Heart left ventricle (tissue), 16 donors: ENCODE measurements around the gene RPS6KA2. TPM values are rescaled to one million over a fixed set of nuclear protein-coding genes. Genes with fewer than 3 reads are reported as not detected.

Experiments
- ATAC-seq, 4 donors: fragments of 200-7000 bp; cut with Tn5 transposase; one replicate each; pipeline ENCODE4 v1.9.1; 2020 to 2022; ENCODE audit warnings: moderate library complexity in 4 of 4, mild to moderate bottlenecking in 3 of 4, moderate number of reproducible peaks in 1 of 4
- DNase-seq, 5 donors: peaks; one replicate each; pipeline ENCODE4 v3.0.0-alpha.2; 2020
- H3K27ac ChIP-seq, 12 donors: fragments of 200-600 bp; sonication (generic) in 4 of 12; one replicate each; pipeline versions ENCODE4 v1.5.0 to v1.8.0; 2016 to 2022; ENCODE audit warnings: mild to moderate bottlenecking in 2 of 12
- H3K27me3 ChIP-seq, 9 donors: fragments of 200-600 bp; sonication (generic) in 2 of 9; one replicate each; pipeline versions ENCODE4 v1.5.1 to v1.8.0; 2016 to 2022; ENCODE audit warnings: mild to moderate bottlenecking in 3 of 9
- H3K36me3 ChIP-seq, 9 donors: fragments of 200-600 bp; sonication (generic) in 2 of 9; one replicate each; pipeline versions ENCODE4 v1.5.0 to v1.8.0; 2018 to 2022; ENCODE audit warnings: mild to moderate bottlenecking in 2 of 9
- H3K4me1 ChIP-seq, 12 donors: fragments of 200-600 bp; sonication (generic) in 4 of 12; one replicate each; pipeline versions ENCODE4 v1.5.0 to v1.8.0; 2016 to 2022; ENCODE audit warnings: mild to moderate bottlenecking in 3 of 12
- H3K4me3 ChIP-seq, 12 donors: fragments of 200-600 bp; sonication (generic) in 4 of 12; one replicate each; pipeline versions ENCODE4 v1.5.0 to v1.8.0; 2017 to 2022; ENCODE audit warnings: mild to moderate bottlenecking in 9 of 12, moderate library complexity in 4 of 12
- H3K9me3 ChIP-seq, 12 donors: fragments of 200-600 bp; sonication (generic) in 4 of 12; one replicate each; pipeline versions ENCODE4 v1.5.0 to v1.8.0; 2016 to 2022; ENCODE audit warnings: mild to moderate bottlenecking in 1 of 12
- CTCF ChIP-seq, 12 donors: fragments of 200-600 bp; sonication (generic) in 4 of 12; IDR thresholded peaks; one replicate each; pipeline versions ENCODE4 v1.5.0 to v1.8.0; 2018 to 2022; ENCODE audit warnings: antibody characterized with exemption in 12 of 12, mild to moderate bottlenecking in 5 of 12
- POLR2A ChIP-seq, 2 donors: fragments of 450-650 bp; IDR thresholded peaks; one replicate each; pipeline ENCODE4 v1.6.1; 2017; ENCODE audit warnings: antibody characterized with exemption in 2 of 2, mild to moderate bottlenecking in 2 of 2, moderate library complexity in 2 of 2
- WGBS, 4 donors: extraction: QIAGEN DNeasy Blood & Tissue Kit in 2 of 4; methylation state at CpG; one replicate each; pipeline versions ENCODE4 v1.1.5 to v1.1.7; 2013 to 2018; 5-methylcytosine and 5-hydroxymethylcytosine counted together
- intact Hi-C, 10 donors: fragments of 100-400 bp; cut with DNase I; formaldehyde crosslinking; loops; one replicate each; pipeline versions ENCODE4 v1.11.1 to v1.14.2; 2022
- polyA plus RNA-seq, 2 donors: library from polyadenylated mRNA; stranded (reverse); fragments of 200-250 nt; gene quantifications; one replicate each; pipeline ENCODE4 v1.2.3, GENCODE V29; 2013
- total RNA-seq, 9 donors: library from RNA; depleted of rRNA in 2 of 9; stranded (reverse); fragments of >200 nt in 2 of 9; fragmentation: NEBNext Ultra II Directional in 3 of 9; extraction: Animal tissue kit (Norgen Biotek cat#: 25700) in 3 of 9; gene quantifications; one replicate each; pipeline versions ENCODE4 v1.1.0 to v1.2.4, GENCODE V29; 2016 to 2023
- donor health status: ischemic (EF 13 %, LVEDD 7.1; RV severe dilation, severe dysfunction).
- donor health status: healthy with polysubstance abuse.
- donor health status: DM: no; HTN: yes; CAD: no.
- donor health status: DM: no; HTN: no; CAD: no.
- donor health status: ischemic (EF 25% LVEDD 6.9; RV normal size, moderate dysfunction).
- donor health status: ischemic (EF 25% LVEDD 5.7; RV mildly dilated, moderate dysfunction).
- donor health status: healthy.
- donor health status: DM: yes; HTN: yes; CAD: no.
- donor health status: ischemic (EF 35%, LVEDD 5.7; RV mildly dilated, moderate dysfunction).
- donor health status: nonischemic (EF 11% LVEDD 7.7; RV severe dilation, severe dysfunction).
- donor health status: DM: yes; HTN: yes; CAD: no.
- donor health status: PGD.
- donor health status: ischemic (EF 29% LVEDD 5.4; RV normal size, mild dysfunction).
- donor health status: nonischemic (EF 23%, LVEDD 6.1; RV moderate dilation, normal function).

The RPS6KA2 gene
- total and polyA plus RNA-seq, 11 donors: 23.0 to 171 (median 91.6) TPM

- Histone ChIP-seq H3K9me3 (no peaks in the 10 kb centered on the region), H3K36me3 (peaks cover 0 to 47% (median 38%) of the 10 kb centered on the region in 9 donors), H3K27me3 (no peaks in the 10 kb centered on the region), H3K4me1 (no peaks in the 10 kb centered on the region), H3K4me3 (no peak overlapping the region), H3K27ac (peak overlapping the region in 1 of 12 donors; percentile 62)
- 79 to 92% (median 84%) methylated on average over 15 of the region's 15 CpGs for WGBS, 4 donors
- intact Hi-C loops: no loop called here
- TF ChIP-seq CTCF (IDR thresholded peaks at IDR 0.05) (no peak), POLR2A (IDR thresholded peaks at IDR 0.05) (no peak)
- DNase-seq (no peak), ATAC-seq (no peak)
Observed at GRCh38 chr6:166411271-166411670, 215.8 kb downstream of the RPS6KA2 start.

GRCh38 chr6:166410426-166410935 lies 216.6 kb downstream of the RPS6KA2 start:
- 87 to 92% (median 87%) methylated on average over 10 of the region's 10 CpGs for WGBS, 4 donors
- no peak for TF ChIP-seq POLR2A (IDR thresholded peaks at IDR 0.05)
- TF ChIP-seq CTCF (IDR thresholded peaks at IDR 0.05): no peak

GRCh38 chr6:166408936-166409755 lies 217.9 kb downstream of the RPS6KA2 start:
- WGBS, 4 donors: 85 to 91% (median 88%) methylated on average over 22 of the region's 22 CpGs
- TF ChIP-seq POLR2A (IDR thresholded peaks at IDR 0.05) (no peak), CTCF (IDR thresholded peaks at IDR 0.05) (no peak)
- Histone ChIP-seq H3K4me1 (no peaks in the 10 kb centered on the region), H3K27ac (no peak overlapping the region), H3K4me3 (no peak overlapping the region), H3K27me3 (no peaks in the 10 kb centered on the region), H3K9me3 (no peaks in the 10 kb centered on the region), H3K36me3 (peaks cover 0 to 34% (median 26%) of the 10 kb centered on the region in 9 donors)
- ATAC-seq: peak in 2 of 4 donors; percentile 19 to 23
- intact Hi-C loops: no loop called here
- no peak for DNase-seq

More at GRCh38 chr6:166410426-166410935, 216.6 kb downstream of the RPS6KA2 start:
- ATAC-seq (no peak), DNase-seq (no peak)
- Histone ChIP-seq H3K9me3 (no peaks in the 10 kb centered on the region), H3K27ac (no peak overlapping the region), H3K36me3 (peaks cover 0 to 47% (median 38%) of the 10 kb centered on the region in 9 donors), H3K4me3 (no peak overlapping the region), H3K27me3 (no peaks in the 10 kb centered on the region), H3K4me1 (no peaks in the 10 kb centered on the region)
- intact Hi-C loops: no loop called here

- DNase-seq (no peak), ATAC-seq (no peak)
- H3K9me3 ChIP-seq: no peaks in the 10 kb centered on the region
- H3K4me1 ChIP-seq: no peaks in the 10 kb centered on the region
- H3K27me3 ChIP-seq: peaks cover 0 to 6% (median 0%) of the 10 kb centered on the region in 9 donors
- TF ChIP-seq POLR2A (IDR thresholded peaks at IDR 0.05): no peak
- TF ChIP-seq CTCF (IDR thresholded peaks at IDR 0.05): no peak
- H3K36me3 ChIP-seq: peaks cover 0 to 8% (median 0%) of the 10 kb centered on the region in 9 donors
- no peak overlapping the region for H3K4me3 ChIP-seq
- intact Hi-C loops: no loop called here
- WGBS, 4 donors: 83 to 100% (median 91%) methylated on average over 1 to 12 of the region's 12 CpGs
- no peak overlapping the region for H3K27ac ChIP-seq
Observed at GRCh38 chr6:166406197-166406596, 220.9 kb downstream of the RPS6KA2 start.
